Kidney (tissue), 14 donors: Measurements from ENCODE around the gene TRPM5. TPM values are rescaled to one million over a fixed set of nuclear protein-coding genes. Genes with fewer than 3 reads are reported as not detected.

ENCODE experiments used
- DNase-seq, 5 donors: peaks; one replicate each; pipeline ENCODE4 v3.0.0-alpha.2; 2013 to 2020
- FAIRE-seq: peaks from 2 replicates; lab custom pipeline; 2012; peaks lifted over from hg19 to GRCh38; lab: Jason Lieb, UNC
- H3K27ac ChIP-seq, 2 donors: one replicate each; pipeline ENCODE4 v1.7.0; 2013; ENCODE audit warnings: low read depth in 2 of 2, low read length in 2 of 2, inconsistent platforms in 1 of 2
- H3K27me3 ChIP-seq: one replicate; pipeline ENCODE4 v1.7.1; 2013; ENCODE audit warnings: low read length, inconsistent platforms; ENCODE audit not compliant: control insufficient read depth, insufficient read depth
- H3K36me3 ChIP-seq, 3 donors: one replicate each; pipeline versions ENCODE4 v1.7.0 to v1.7.1; 2013; ENCODE audit warnings: low read length in 3 of 3, control low read depth in 1 of 3, inconsistent platforms in 1 of 3; ENCODE audit not compliant: insufficient read depth in 3 of 3, control insufficient read depth in 2 of 3
- H3K4me1 ChIP-seq, 3 donors: one replicate each; pipeline versions ENCODE4 v1.7.0 to v1.7.1; 2013; ENCODE audit warnings: low read length in 3 of 3, inconsistent platforms in 1 of 3, low read depth in 1 of 3; ENCODE audit not compliant: control insufficient read depth in 2 of 3, insufficient read depth in 2 of 3
- H3K4me3 ChIP-seq, 3 donors: one replicate each; pipeline versions ENCODE4 v1.7.0 to v1.8.1; 2013; ENCODE audit warnings: low read length in 3 of 3, control low read depth in 1 of 3, inconsistent platforms in 1 of 3
- H3K9ac ChIP-seq, 3 donors: one replicate each; pipeline versions ENCODE4 v1.7.0 to v1.7.1; 2013; ENCODE audit warnings: low read length in 3 of 3, control low read depth in 1 of 3, inconsistent platforms in 1 of 3
- H3K9me3 ChIP-seq, 3 donors: one replicate each; pipeline versions ENCODE4 v1.7.0 to v1.7.1; 2013; ENCODE audit warnings: low read length in 3 of 3, control low read depth in 1 of 3, inconsistent platforms in 1 of 3; ENCODE audit not compliant: control insufficient read depth in 2 of 3, insufficient read depth in 1 of 3
- intact Hi-C: fragments of 100-400 bp; cut with DNase I; formaldehyde crosslinking; loops from one replicate; pipeline ENCODE4 v1.11.1; 2022
- polyA plus RNA-seq: library from polyadenylated mRNA; stranded (reverse); fragments of 350-450 nt; fragmentation: Illumina TruSeq; extraction: RNeasy Lipid Tissue Mini Kit (QIAGEN cat#74804); gene quantifications from one replicate; pipeline ENCODE4 v1.2.3, GENCODE V29; 2014; ENCODE audit warnings: low read depth, low replicate concordance; ENCODE audit not compliant: insufficient read depth
- total RNA-seq: library from RNA; stranded (reverse); fragmentation: NEBNext Ultra II Directional; extraction: Animal tissue kit (Norgen Biotek cat#: 25700); gene quantifications from one replicate; pipeline ENCODE4 v1.2.1, GENCODE V29; 2021
- TF ChIP-seq, protein P1 (sequence below): IDR thresholded peaks from 3 replicates; pipeline ENCODE4 v1.5.1; 2012; ENCODE audit warnings: mild to moderate bottlenecking, moderate library complexity, borderline replicate concordance; ENCODE audit not compliant: insufficient read depth; ENCODE audit errors: extremely low read depth
- donor health status: control.
- donor health status: control.
- donor health status: control.
- donor health status: control.
- donor health status: control.
- donor health status: DM: yes; HTN: yes; CAD: no.
- donor health status: Normal renal cell carcinoma (clear cell type).

The TRPM5 gene
- total and polyA plus RNA-seq, 2 donors from 2014 or later = 0.25 to 0.69 TPM

DNA sequence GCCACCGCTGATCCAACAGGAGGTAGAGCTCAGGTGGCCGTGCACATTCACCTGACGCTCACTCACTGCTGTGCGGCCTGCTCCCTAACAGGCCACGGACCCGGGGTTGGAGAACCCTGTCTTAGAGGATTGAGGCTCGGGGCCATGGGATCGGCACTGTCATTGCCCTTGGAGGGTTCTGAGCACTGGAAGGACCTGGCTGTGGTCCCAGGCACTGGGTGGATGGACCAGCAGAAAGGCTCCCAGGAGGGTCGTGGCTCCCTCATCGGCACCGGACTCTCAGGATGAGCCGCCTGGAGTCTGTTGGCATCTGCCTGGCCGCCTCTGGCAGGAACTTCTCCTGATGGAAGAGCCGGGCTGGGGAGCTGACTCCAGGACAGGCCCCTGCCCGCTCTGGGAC lies 7.0 kb upstream of the TRPM5 start:
- Histone ChIP-seq H3K27me3 (no peaks in the 10 kb centered on the region), H3K4me3 (no peak overlapping the region), H3K4me1 (peaks cover 0 to 13% (median 6%) of the 10 kb centered on the region in 3 donors), H3K9me3 (no peaks in the 10 kb centered on the region), H3K9ac (no peak overlapping the region), H3K36me3 (no peaks in the 10 kb centered on the region), H3K27ac (no peak overlapping the region)
- TF ChIP-seq, protein P1, sequence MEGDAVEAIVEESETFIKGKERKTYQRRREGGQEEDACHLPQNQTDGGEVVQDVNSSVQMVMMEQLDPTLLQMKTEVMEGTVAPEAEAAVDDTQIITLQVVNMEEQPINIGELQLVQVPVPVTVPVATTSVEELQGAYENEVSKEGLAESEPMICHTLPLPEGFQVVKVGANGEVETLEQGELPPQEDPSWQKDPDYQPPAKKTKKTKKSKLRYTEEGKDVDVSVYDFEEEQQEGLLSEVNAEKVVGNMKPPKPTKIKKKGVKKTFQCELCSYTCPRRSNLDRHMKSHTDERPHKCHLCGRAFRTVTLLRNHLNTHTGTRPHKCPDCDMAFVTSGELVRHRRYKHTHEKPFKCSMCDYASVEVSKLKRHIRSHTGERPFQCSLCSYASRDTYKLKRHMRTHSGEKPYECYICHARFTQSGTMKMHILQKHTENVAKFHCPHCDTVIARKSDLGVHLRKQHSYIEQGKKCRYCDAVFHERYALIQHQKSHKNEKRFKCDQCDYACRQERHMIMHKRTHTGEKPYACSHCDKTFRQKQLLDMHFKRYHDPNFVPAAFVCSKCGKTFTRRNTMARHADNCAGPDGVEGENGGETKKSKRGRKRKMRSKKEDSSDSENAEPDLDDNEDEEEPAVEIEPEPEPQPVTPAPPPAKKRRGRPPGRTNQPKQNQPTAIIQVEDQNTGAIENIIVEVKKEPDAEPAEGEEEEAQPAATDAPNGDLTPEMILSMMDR = no peak
- intact Hi-C loops = no loop called here
- FAIRE-seq (no peak), DNase-seq (no peak)

DNA sequence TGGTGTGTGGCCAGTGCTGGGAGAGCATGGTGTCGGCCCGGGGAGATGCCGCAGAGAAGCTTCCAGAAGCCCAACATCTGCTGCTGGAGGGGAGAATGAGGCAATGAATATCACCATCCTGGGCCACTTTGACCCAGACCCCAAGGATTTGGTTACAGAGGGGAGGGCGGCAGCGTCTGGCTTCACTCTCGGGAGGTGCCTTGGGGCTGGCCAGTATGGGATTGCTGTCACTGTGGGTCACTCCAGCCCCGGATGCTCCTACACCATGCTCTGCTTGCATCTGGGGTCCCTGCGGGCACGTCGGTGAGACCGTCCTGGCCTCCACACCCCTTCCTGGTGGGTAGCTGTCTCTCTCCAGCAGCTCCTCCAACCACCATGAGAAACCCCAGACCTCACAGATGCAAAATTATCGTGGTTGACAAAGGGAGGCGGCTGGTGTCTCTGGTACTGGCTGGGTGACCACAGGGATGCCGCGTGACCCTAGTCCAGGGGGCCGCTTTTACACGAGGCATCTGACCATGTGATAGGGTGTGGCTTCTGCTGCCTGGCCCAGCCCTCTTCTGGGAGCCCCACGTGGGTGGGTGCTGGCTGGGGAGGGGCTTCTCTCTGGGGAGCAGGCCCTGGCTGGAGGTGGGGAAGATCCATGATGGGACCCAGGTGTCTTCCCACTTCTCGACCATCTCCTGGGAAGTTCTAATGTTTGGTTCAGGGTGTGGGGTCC lies 6.2 kb upstream of the TRPM5 start:
- intact Hi-C loops = no loop called here
- H3K4me1 ChIP-seq = peaks cover 0 to 21% (median 6%) of the 10 kb centered on the region in 3 donors
- FAIRE-seq (no peak), DNase-seq (no peak)
- H3K36me3 ChIP-seq = no peaks in the 10 kb centered on the region
- H3K27me3 ChIP-seq = no peaks in the 10 kb centered on the region
- H3K9me3 ChIP-seq = no peaks in the 10 kb centered on the region
- TF ChIP-seq, protein P1 = no peak
- no peak overlapping the region for H3K4me3 ChIP-seq
- no peak overlapping the region for H3K27ac ChIP-seq
- H3K9ac ChIP-seq = no peak overlapping the region

DNA sequence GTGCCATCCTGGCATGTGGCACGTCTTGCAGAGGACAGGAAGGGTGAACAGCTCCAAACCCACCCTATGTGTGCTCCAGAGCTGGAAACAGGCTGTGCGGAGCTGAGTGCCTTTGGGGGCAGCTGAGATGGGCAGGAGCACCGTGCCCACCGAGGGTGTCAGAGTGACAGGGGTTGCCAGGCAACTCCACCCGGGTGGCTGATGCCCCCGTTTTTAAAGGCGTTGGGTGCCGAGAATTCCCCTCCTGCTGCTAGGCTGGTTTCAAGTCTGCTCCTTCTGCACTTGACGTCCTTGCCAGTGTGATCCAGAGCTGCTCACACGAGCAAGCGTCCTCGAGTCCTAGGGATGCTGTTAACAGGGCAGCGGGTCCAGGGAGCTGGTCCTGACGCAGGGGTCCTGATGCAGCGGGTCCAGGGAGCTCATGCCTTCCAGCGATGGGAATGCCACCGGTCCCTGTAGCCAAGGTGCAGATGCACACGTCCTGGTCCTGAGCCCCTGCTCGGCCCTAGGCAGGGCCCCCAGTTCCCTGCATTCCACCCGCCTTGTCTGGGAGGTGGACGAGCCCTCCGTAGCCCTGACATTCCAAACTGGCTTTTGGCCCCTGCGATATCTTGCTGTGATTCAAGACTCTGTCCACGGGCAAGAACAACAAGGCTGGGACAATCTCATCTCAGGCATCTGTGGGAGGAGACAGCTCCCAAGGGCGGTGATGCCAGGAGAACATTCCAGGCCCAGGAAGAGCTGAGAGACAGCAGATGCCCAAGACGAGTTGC lies 5.4 kb upstream of the TRPM5 start:
- Histone ChIP-seq H3K27ac (no peak overlapping the region), H3K36me3 (no peaks in the 10 kb centered on the region), H3K4me1 (peaks cover 0 to 24% (median 6%) of the 10 kb centered on the region in 3 donors), H3K9me3 (no peaks in the 10 kb centered on the region), H3K27me3 (no peaks in the 10 kb centered on the region), H3K9ac (no peak overlapping the region), H3K4me3 (no peak overlapping the region)
- DNase-seq (peak in 1 of 5 donors; percentile 59), FAIRE-seq (no peak)
- TF ChIP-seq, protein P1 = no peak
- intact Hi-C loops = no loop called here
